Central memory CD4-positive, alpha-beta T cell (primary cell): ENCODE data around the gene ZNG1F.
"Not testable (repeated sequence)": the region's sequence is repeated elsewhere in the genome, so short reads cannot be mapped to it uniquely, and the experiment has no call there.

Source experiments
- DNase-seq: peaks from one replicate; pipeline ENCODE4 v3.0.0; 2022

The ZNG1F gene

DNA sequence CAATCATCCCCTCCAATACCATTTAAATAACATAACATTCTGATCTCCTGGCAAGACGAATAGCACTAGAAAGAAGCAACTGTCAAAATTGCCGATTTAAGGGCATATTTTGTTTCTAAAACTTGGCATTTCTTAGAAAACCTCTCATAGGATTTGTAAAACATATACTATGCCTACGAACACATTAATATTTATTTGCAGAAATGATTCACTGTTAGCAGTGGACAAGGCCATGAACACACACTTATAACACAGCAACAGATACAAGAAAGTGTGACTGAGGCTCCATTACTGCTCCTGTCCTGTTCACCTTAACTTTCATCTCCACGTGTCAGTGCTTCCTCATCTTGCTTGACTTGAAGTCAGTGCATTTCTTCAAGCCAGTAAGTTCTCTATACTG is 106.8 kb downstream of the ZNG1F start:
- DNase-seq: not testable (repeated sequence)
